HCT116 (cell line): ENCODE measurements around the gene SNX20. TPM values are rescaled to one million over a fixed set of nuclear protein-coding genes. Genes with fewer than 3 reads are reported as not detected.

Experiments used
- ATAC-seq: fragments of 200-7000 bp; cut with Tn5 transposase; 2 replicates; pipeline ENCODE4 v1.9.1; 2020; ENCODE audit warnings: mild to moderate bottlenecking, moderate library complexity
- BruUV-seq: library from RNA; stranded (reverse); fragments of 400-500 nt; replicated peaks from 2 replicates; lab custom pipeline; 2021; lab: Mats Ljungman, UMichigan
- CTCF ChIA-PET: fragments of 300-600 bp; sonication (Branson Sonifier 250); formaldehyde crosslinking; loops from one replicate; lab custom pipeline; 2021; ENCODE audit warnings: antibody characterized with exemption; lab: Charles Lee
- POLR2A ChIA-PET: fragments of 300-600, 350-600 bp; sonication (Branson Sonifier 250); formaldehyde crosslinking; loops from one replicate; lab custom pipeline; 2021; ENCODE audit warnings: antibody characterized with exemption; lab: Charles Lee
- RAD21 ChIA-PET, 2 experiments: fragments of 300-600 bp; sonication (Branson Sonifier 250); formaldehyde crosslinking; loops; one replicate each; lab custom pipeline; 2023; ENCODE audit warnings: low total read pairs in 2 of 2; ENCODE audit not compliant: uncharacterized antibody in 2 of 2, unreplicated experiment in 2 of 2, low non-redundant PET in 1 of 2; lab: Charles Lee
- DNase-seq: peaks from one replicate; pipeline ENCODE4 v3.0.0-alpha.2; 2010; ENCODE audit warnings: low read depth, low spot score
- H2AFZ ChIP-seq: fragments of 200-600 bp; shearing (Covaris generic), sonication (generic); 2 replicates; pipeline ENCODE4 v1.6.1; 2017; ENCODE audit warnings: low read depth, mixed run types, mixed read lengths, antibody characterized with exemption, low read length; ENCODE audit not compliant: poor library complexity, severe bottlenecking
- H3K27ac ChIP-seq: 2 replicates; pipeline ENCODE4 v1.5.1; 2012; ENCODE audit warnings: low read depth, low read length
- H3K27me3 ChIP-seq: fragments of 200-600 bp; sonication (generic); 2 replicates; pipeline ENCODE4 v1.6.1; 2016; ENCODE audit warnings: mixed run types, low read length, mixed read lengths; ENCODE audit not compliant: insufficient read depth
- H3K36me3 ChIP-seq, 2 experiments: fragments of 200-500 bp in 1 of 2; fragments of 200-600 bp in 1 of 2; sonication (Bioruptor generic) in 1 of 2; sonication (generic) in 1 of 2; 2 replicates each; pipeline versions ENCODE4 v1.5.1 to v1.6.1; 2014 to 2016; ENCODE audit warnings: low read length in 2 of 2, inconsistent platforms in 1 of 2, mixed read lengths in 1 of 2, mixed run types in 1 of 2; ENCODE audit not compliant: insufficient read depth in 2 of 2, control insufficient read depth in 1 of 2
- H3K4me1 ChIP-seq, 2 experiments: fragments of 200-600 bp in 1 of 2; sonication (generic) in 1 of 2; 2 replicates each; pipeline versions ENCODE4 v1.5.1 to v1.6.1; 2012 to 2017; ENCODE audit warnings: low read length in 2 of 2, inconsistent platforms in 1 of 2, mild to moderate bottlenecking in 1 of 2, mixed read lengths in 1 of 2, mixed run types in 1 of 2, moderate library complexity in 1 of 2; ENCODE audit not compliant: insufficient read depth in 2 of 2, control insufficient read depth in 1 of 2
- H3K4me2 ChIP-seq: fragments of 200-600 bp; sonication (generic); 2 replicates; pipeline ENCODE4 v1.6.1; 2017; ENCODE audit warnings: mixed run types, low read length, mixed read lengths
- H3K4me3 ChIP-seq, 2 experiments: fragments of 200-600 bp in 1 of 2; sonication (generic) in 1 of 2; replicated peaks in 1 of 2; 2 replicates each; pipeline ENCODE4 v1.5.1; 2011 to 2016; ENCODE audit warnings: low read length in 2 of 2, control low read depth in 1 of 2, low read depth in 1 of 2, mild to moderate bottlenecking in 1 of 2, mixed read lengths in 1 of 2, mixed run types in 1 of 2
- H3K79me2 ChIP-seq: fragments of 200-600 bp; sonication (generic); 2 replicates; pipeline ENCODE4 v1.6.1; 2017; ENCODE audit warnings: mild to moderate bottlenecking, mixed run types, low read length, moderate library complexity, mixed read lengths; ENCODE audit not compliant: insufficient read depth
- H3K9ac ChIP-seq: fragments of 200-600 bp; sonication (generic); 2 replicates; pipeline ENCODE4 v1.6.1; 2016; ENCODE audit warnings: low read length, mixed read lengths
- H3K9me2 ChIP-seq: fragments of 200-600 bp; sonication (generic), shearing (Covaris generic); 2 replicates; pipeline ENCODE4 v1.6.1; 2017; ENCODE audit warnings: mixed run types, mild to moderate bottlenecking, moderate library complexity; ENCODE audit not compliant: insufficient read depth
- H3K9me3 ChIP-seq, 2 experiments: fragments of 200-500 bp in 1 of 2; fragments of 200-600 bp in 1 of 2; sonication (Bioruptor generic) in 1 of 2; sonication (generic) in 1 of 2; 2 replicates each; pipeline ENCODE4 v1.6.1; 2014 to 2017; ENCODE audit warnings: low read length in 2 of 2, mixed read lengths in 2 of 2, inconsistent platforms in 1 of 2, low read depth in 1 of 2, mild to moderate bottlenecking in 1 of 2, mixed run types in 1 of 2, moderate library complexity in 1 of 2; ENCODE audit not compliant: control insufficient read depth in 1 of 2, insufficient read depth in 1 of 2
- H4K20me1 ChIP-seq: fragments of 200-600 bp; sonication (generic), shearing (Covaris generic); 2 replicates; pipeline ENCODE4 v1.6.1; 2017; ENCODE audit warnings: mixed run types, mild to moderate bottlenecking, moderate library complexity; ENCODE audit not compliant: insufficient read depth
- CBX3 ChIP-seq: IDR thresholded peaks from 2 replicates; pipeline ENCODE4 v1.6.1; 2012; ENCODE audit warnings: low read depth
- CEBPB ChIP-seq: IDR thresholded peaks from 2 replicates; pipeline ENCODE4 v1.6.1; 2012; ENCODE audit warnings: low read depth
- ELF1 ChIP-seq: IDR thresholded peaks from 2 replicates; pipeline ENCODE4 v1.6.1; 2012; ENCODE audit warnings: low read depth, borderline replicate concordance
- JUND ChIP-seq: IDR thresholded peaks from 2 replicates; pipeline ENCODE4 v1.6.1; 2012
- POLR2A ChIP-seq: IDR thresholded peaks from 2 replicates; pipeline ENCODE4 v1.7.0; 2011; ENCODE audit warnings: borderline replicate concordance; ENCODE audit not compliant: insufficient read depth, insufficient read length; ENCODE audit errors: extremely low read depth
- SIN3A ChIP-seq: IDR thresholded peaks from 2 replicates; pipeline ENCODE4 v1.6.1; 2012; ENCODE audit warnings: low read depth
- TCF7L2 ChIP-seq: IDR thresholded peaks from 2 replicates; pipeline ENCODE4 v1.7.0; 2011; ENCODE audit warnings: borderline replicate concordance, inconsistent platforms; ENCODE audit not compliant: insufficient read depth, insufficient read length; ENCODE audit errors: extremely low read depth
- intact Hi-C: fragments of 100-400 bp; cut with micrococcal nuclease; formaldehyde crosslinking; loops from 2 replicates; pipeline ENCODE4 v1.10.0; 2022
- total RNA-seq: library from RNA; stranded (reverse); gene quantifications from one replicate; pipeline ENCODE4 v1.2.1, GENCODE V29; 2021; ENCODE audit not compliant: unreplicated experiment

Gene SNX20
- total RNA-seq, 1 experiment from 2014 or later: 0.07 TPM

DNA sequence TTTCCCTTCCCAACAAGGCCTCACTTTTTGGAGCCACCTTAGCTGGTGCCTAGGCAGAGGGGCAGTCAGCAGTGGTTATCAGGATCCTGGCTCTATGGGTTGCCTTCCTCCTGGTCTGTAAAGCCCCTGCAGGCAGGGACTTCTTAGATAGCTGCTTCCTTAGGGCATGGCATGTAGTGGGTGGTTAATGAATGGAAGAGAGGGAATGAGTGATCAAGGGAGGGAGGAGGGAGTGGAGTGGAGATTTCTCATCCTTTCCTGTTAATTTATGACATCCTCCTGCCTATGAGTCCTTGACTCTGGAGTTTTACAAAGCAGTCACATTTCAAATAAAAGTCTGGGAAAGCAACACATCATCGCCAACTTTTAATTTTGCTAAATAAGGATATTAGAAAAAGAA, 40.7 kb downstream of the SNX20 start:
- POLR2A ChIA-PET: interaction anchor here (0.6 kb wide), 1 partner anchor 117 kb away, joined by 4 read pairs; no protein-coding TSS in a partner anchor
- Histone ChIP-seq H3K79me2 (no peaks in the 10 kb centered on the region), H3K9me2 (no peaks in the 10 kb centered on the region), H3K4me3 (no peak overlapping the region), H3K27me3 (no peaks in the 10 kb centered on the region), H3K9ac (no peak overlapping the region), H3K4me2 (no peak overlapping the region), H4K20me1 (no peaks in the 10 kb centered on the region), H2AFZ (no peak overlapping the region), H3K4me1 (peaks cover 0 to 6% of the 10 kb centered on the region in 2 experiments; a peak in 1 of 4 replicates), H3K36me3 (no peaks in the 10 kb centered on the region), H3K9me3 (no peaks in the 10 kb centered on the region), H3K27ac (no peak overlapping the region)
- intact Hi-C loops: no loop called here
- BruUV-seq: no TSS peak
- DNase-seq (no peak), ATAC-seq (no peak)
- TF ChIP-seq SIN3A (no peak), JUND (no peak), CBX3 (no peak)
- CTCF ChIA-PET: no interaction called here
- RAD21 ChIA-PET: no interaction called here

GRCh38 chr16:50638816-50639670, 42.1 kb downstream of the SNX20 start:
- Histone ChIP-seq H3K27me3 (no peaks in the 10 kb centered on the region), H3K36me3 (no peaks in the 10 kb centered on the region), H3K27ac (no peak overlapping the region), H2AFZ (no peak overlapping the region), H3K9me3 (no peaks in the 10 kb centered on the region), H3K4me3 (no peak overlapping the region), H3K9me2 (no peaks in the 10 kb centered on the region), H3K4me1 (peaks cover 0 to 6% of the 10 kb centered on the region in 2 experiments; a peak in 1 of 4 replicates), H3K9ac (no peak overlapping the region), H3K4me2 (no peak overlapping the region), H4K20me1 (no peaks in the 10 kb centered on the region), H3K79me2 (no peaks in the 10 kb centered on the region)
- ChIA-PET CTCF (no interaction called here), RAD21 (no interaction called here), POLR2A (no interaction called here)
- no TSS peak for BruUV-seq
- ATAC-seq (no peak), DNase-seq (no peak)
- intact Hi-C loops: no loop called here
- no peak for TF ChIP-seq CEBPB
- no peak for TF ChIP-seq ELF1
- TF ChIP-seq TCF7L2: no peak
- TF ChIP-seq JUND: no peak
- TF ChIP-seq POLR2A: no peak
